Astrocyte (in vitro differentiated cells and primary cell): Measurements from ENCODE around the gene ITPKB. TPM values are rescaled to one million over a fixed set of nuclear protein-coding genes. Genes with fewer than 3 reads are reported as not detected.

Experiments
- DNase-seq: peaks from one replicate; pipeline ENCODE4 v3.0.0-alpha.2; 2010; ENCODE audit warnings: low read depth
- FAIRE-seq: peaks from 2 replicates; lab custom pipeline; 2011; peaks lifted over from hg19 to GRCh38; lab: Jason Lieb, UNC
- H2AFZ ChIP-seq: 2 replicates; pipeline ENCODE4 v1.6.0; 2012; ENCODE audit warnings: low read depth, low read length, inconsistent platforms
- H3K27ac ChIP-seq: 2 replicates; pipeline ENCODE4 v1.5.1; 2011; ENCODE audit warnings: low read depth, low read length, inconsistent platforms
- H3K27me3 ChIP-seq: 2 replicates; pipeline ENCODE4 v1.6.0; 2011; ENCODE audit warnings: low read length, inconsistent platforms; ENCODE audit not compliant: insufficient read depth
- H3K36me3 ChIP-seq: 2 replicates; pipeline ENCODE4 v1.5.1; 2011; ENCODE audit warnings: low read length, inconsistent platforms; ENCODE audit not compliant: insufficient read depth
- H3K4me1 ChIP-seq: 2 replicates; pipeline ENCODE4 v1.5.1; 2011; ENCODE audit warnings: low read length, inconsistent platforms; ENCODE audit not compliant: insufficient read depth
- H3K4me2 ChIP-seq: 2 replicates; pipeline ENCODE4 v1.6.0; 2012; ENCODE audit warnings: low read length, inconsistent platforms
- H3K4me3 ChIP-seq: 2 replicates; pipeline ENCODE4 v1.5.1; 2011; ENCODE audit warnings: low read depth, mild to moderate bottlenecking, low read length, inconsistent platforms; ENCODE audit not compliant: insufficient read depth
- H3K79me2 ChIP-seq: 2 replicates; pipeline ENCODE4 v1.6.0; 2012; ENCODE audit warnings: mild to moderate bottlenecking, low read length, inconsistent platforms; ENCODE audit not compliant: insufficient read depth
- H3K9ac ChIP-seq: 2 replicates; pipeline ENCODE4 v1.6.0; 2012; ENCODE audit warnings: mild to moderate bottlenecking, low read length, inconsistent platforms
- H3K9me3 ChIP-seq: 2 replicates; pipeline ENCODE4 v1.5.1; 2012; ENCODE audit warnings: low read depth, mild to moderate bottlenecking, low read length, inconsistent platforms; ENCODE audit not compliant: insufficient read depth
- H4K20me1 ChIP-seq: 2 replicates; pipeline ENCODE4 v1.6.0; 2012; ENCODE audit warnings: low read length, inconsistent platforms; ENCODE audit not compliant: insufficient read depth
- H3K27ac Mint-ChIP-seq: one replicate; pipeline ENCODE4 v1.8.0; 2021; ENCODE audit warnings: mild to moderate bottlenecking, mixed read lengths; ENCODE audit not compliant: unreplicated experiment
- H3K27me3 Mint-ChIP-seq: one replicate; pipeline ENCODE4 v1.8.0; 2021; ENCODE audit warnings: low read depth, mixed read lengths; ENCODE audit not compliant: unreplicated experiment
- H3K36me3 Mint-ChIP-seq: one replicate; pipeline ENCODE4 v1.8.0; 2021; ENCODE audit warnings: low read depth, mixed read lengths; ENCODE audit not compliant: unreplicated experiment
- H3K4me1 Mint-ChIP-seq: one replicate; pipeline ENCODE4 v1.8.0; 2021; ENCODE audit warnings: low read depth, mixed read lengths; ENCODE audit not compliant: unreplicated experiment
- H3K4me3 Mint-ChIP-seq: one replicate; pipeline ENCODE4 v1.8.0; 2021; ENCODE audit warnings: mild to moderate bottlenecking, moderate library complexity, mixed read lengths; ENCODE audit not compliant: unreplicated experiment
- H3K9me3 Mint-ChIP-seq: one replicate; pipeline ENCODE4 v1.8.0; 2021; ENCODE audit warnings: mild to moderate bottlenecking, mixed read lengths; ENCODE audit not compliant: unreplicated experiment
- EZH2 ChIP-seq: IDR thresholded peaks from 2 replicates; pipeline ENCODE4 v1.6.1; 2012; ENCODE audit warnings: mild to moderate bottlenecking, low read length, inconsistent platforms; ENCODE audit not compliant: insufficient read depth
- total RNA-seq: library from RNA; stranded (reverse); gene quantifications from 2 replicates; pipeline ENCODE4 v1.2.1, GENCODE V29; 2021
- TF ChIP-seq, protein P1 (sequence below): IDR thresholded peaks from 2 replicates; pipeline ENCODE4 v1.5.1; 2011; ENCODE audit warnings: low read depth, mild to moderate bottlenecking, inconsistent platforms, low read length, moderate library complexity; ENCODE audit not compliant: insufficient read depth

ITPKB gene
- total RNA-seq, 1 donor from 2014 or later = 10.5 TPM

DNA sequence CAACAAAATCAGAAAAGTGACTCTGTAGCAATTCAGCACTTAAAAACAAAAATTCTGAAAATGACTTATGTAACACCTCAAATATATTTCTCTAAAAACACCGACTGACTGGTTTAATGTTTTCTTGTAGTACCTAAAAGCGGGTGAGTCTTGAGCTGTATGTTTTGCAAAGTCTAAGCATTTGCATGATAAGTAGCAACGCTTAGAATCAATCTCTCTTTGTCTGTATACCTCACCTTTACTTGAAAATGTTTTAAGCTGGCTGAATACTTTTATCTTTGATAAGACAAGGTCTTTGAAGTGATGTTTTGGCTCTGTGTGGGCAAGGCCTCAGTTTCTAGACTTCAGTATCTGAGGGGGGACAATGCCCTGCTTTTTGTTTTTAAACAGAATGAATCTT lies 8.2 kb downstream of the ITPKB start:
- H3K27ac Mint-ChIP-seq = no peak overlapping the region
- H4K20me1 ChIP-seq = peaks cover 44% of the 10 kb centered on the region
- peaks cover 48% of the 10 kb centered on the region for H3K79me2 ChIP-seq

DNA sequence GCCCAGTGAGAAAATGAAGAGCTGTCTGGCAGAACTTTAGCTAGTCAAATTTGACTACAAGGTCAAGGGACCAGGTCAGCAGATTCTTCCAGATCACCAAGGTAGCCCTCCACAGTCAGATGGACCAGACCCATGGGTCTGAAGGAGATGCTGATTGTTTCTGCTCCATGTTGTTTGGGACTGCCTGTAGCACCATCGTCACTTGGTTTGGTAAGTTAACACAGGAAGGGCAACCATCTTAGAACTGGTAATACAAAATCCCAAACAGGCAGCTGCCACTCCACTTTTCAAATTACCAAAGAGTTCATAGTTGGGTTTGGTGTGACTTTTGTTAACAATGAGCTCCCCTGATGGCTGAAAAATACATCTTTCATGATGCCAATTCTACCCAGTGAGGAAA lies 9.0 kb downstream of the ITPKB start:
- TF ChIP-seq, protein P1, sequence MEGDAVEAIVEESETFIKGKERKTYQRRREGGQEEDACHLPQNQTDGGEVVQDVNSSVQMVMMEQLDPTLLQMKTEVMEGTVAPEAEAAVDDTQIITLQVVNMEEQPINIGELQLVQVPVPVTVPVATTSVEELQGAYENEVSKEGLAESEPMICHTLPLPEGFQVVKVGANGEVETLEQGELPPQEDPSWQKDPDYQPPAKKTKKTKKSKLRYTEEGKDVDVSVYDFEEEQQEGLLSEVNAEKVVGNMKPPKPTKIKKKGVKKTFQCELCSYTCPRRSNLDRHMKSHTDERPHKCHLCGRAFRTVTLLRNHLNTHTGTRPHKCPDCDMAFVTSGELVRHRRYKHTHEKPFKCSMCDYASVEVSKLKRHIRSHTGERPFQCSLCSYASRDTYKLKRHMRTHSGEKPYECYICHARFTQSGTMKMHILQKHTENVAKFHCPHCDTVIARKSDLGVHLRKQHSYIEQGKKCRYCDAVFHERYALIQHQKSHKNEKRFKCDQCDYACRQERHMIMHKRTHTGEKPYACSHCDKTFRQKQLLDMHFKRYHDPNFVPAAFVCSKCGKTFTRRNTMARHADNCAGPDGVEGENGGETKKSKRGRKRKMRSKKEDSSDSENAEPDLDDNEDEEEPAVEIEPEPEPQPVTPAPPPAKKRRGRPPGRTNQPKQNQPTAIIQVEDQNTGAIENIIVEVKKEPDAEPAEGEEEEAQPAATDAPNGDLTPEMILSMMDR = no peak
- TF ChIP-seq EZH2 = no peak
- Histone ChIP-seq H2AFZ (no peak overlapping the region), H3K27ac (no peak overlapping the region), H3K9me3 (no peaks in the 10 kb centered on the region), H3K4me3 (no peak overlapping the region), H4K20me1 (peaks cover 44% of the 10 kb centered on the region), H3K9ac (no peak overlapping the region), H3K4me1 (no peaks in the 10 kb centered on the region), H3K36me3 (no peaks in the 10 kb centered on the region), H3K79me2 (peaks cover 47% of the 10 kb centered on the region), H3K27me3 (no peaks in the 10 kb centered on the region), H3K4me2 (no peak overlapping the region)
- FAIRE-seq (no peak), DNase-seq (no peak)
- Mint-ChIP-seq H3K4me3 (no peak overlapping the region), H3K27ac (no peak overlapping the region), H3K4me1 (peaks cover 19% of the 10 kb centered on the region), H3K27me3 (no peaks in the 10 kb centered on the region), H3K9me3 (no peaks in the 10 kb centered on the region), H3K36me3 (peaks cover 17% of the 10 kb centered on the region)

More for the DNA sequence above, 8.2 kb downstream of the ITPKB start:
- H3K27ac ChIP-seq = no peak overlapping the region
- Mint-ChIP-seq H3K9me3 (no peaks in the 10 kb centered on the region), H3K4me3 (no peak overlapping the region), H3K27me3 (peaks cover 2% of the 10 kb centered on the region), H3K36me3 (peaks cover 17% of the 10 kb centered on the region), H3K4me1 (peaks cover 19% of the 10 kb centered on the region)
- TF ChIP-seq, protein P1 = no peak
- no peak for TF ChIP-seq EZH2
- H3K9me3 ChIP-seq = no peaks in the 10 kb centered on the region
- FAIRE-seq = no peak
- no peak overlapping the region for H3K9ac ChIP-seq
- no peaks in the 10 kb centered on the region for H3K27me3 ChIP-seq
- H3K4me1 ChIP-seq = no peaks in the 10 kb centered on the region
- H3K36me3 ChIP-seq = no peaks in the 10 kb centered on the region
- no peak for DNase-seq
- no peak overlapping the region for H2AFZ ChIP-seq
- H3K4me2 ChIP-seq = no peak overlapping the region
- no peak overlapping the region for H3K4me3 ChIP-seq

DNA sequence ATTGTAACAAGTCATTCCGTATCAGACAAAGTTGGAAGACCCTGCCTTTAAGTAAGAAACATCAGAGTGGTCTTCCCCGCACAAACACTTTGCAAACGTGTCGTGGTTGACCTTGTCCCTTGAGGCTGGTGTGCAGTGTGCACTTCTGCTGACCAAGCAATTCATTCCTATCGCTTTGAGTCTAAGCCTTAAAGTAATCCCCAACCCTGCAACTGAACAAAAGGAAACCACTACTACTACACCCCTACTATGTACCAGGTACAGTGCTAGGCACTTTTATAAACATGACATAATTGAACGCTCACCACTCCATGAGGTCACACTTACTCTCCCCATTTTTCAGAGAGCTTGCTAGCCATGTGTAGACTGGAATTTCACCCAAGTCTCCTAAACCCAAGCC lies 10.6 kb downstream of the ITPKB start:
- DNase-seq (no peak), FAIRE-seq (no peak)
- no peaks in the 10 kb centered on the region for H3K36me3 ChIP-seq
- no peak overlapping the region for H3K4me3 Mint-ChIP-seq
- no peak overlapping the region for H3K27ac Mint-ChIP-seq
- TF ChIP-seq EZH2 = no peak
- TF ChIP-seq, protein P1 = no peak
- peaks cover 37% of the 10 kb centered on the region for H3K79me2 ChIP-seq
- H3K27me3 Mint-ChIP-seq = no peaks in the 10 kb centered on the region
- peaks cover 17% of the 10 kb centered on the region for H3K36me3 Mint-ChIP-seq
- H4K20me1 ChIP-seq = peaks cover 38% of the 10 kb centered on the region
- no peak overlapping the region for H3K4me3 ChIP-seq
- no peaks in the 10 kb centered on the region for H3K9me3 Mint-ChIP-seq
- H3K4me1 ChIP-seq = peaks cover 4% of the 10 kb centered on the region
- no peak overlapping the region for H3K9ac ChIP-seq
- no peak overlapping the region for H3K4me2 ChIP-seq
- no peak overlapping the region for H3K27ac ChIP-seq
- H3K27me3 ChIP-seq = no peaks in the 10 kb centered on the region
- H3K4me1 Mint-ChIP-seq = peaks cover 20% of the 10 kb centered on the region
- H2AFZ ChIP-seq = no peak overlapping the region
- no peaks in the 10 kb centered on the region for H3K9me3 ChIP-seq
